OCI-LY3 (cell line): Measurements from ENCODE around the gene LTA4H.

ENCODE experiments used
- H2AFZ ChIP-seq: fragments of 200-600, 300-600 bp; shearing (Covaris generic); 2 replicates; pipeline ENCODE4 v1.6.0; 2014; ENCODE audit warnings: antibody characterized with exemption, low read depth, low read length
- H3K27ac ChIP-seq: fragments of 200-600, 300-600 bp; sonication (generic); 2 replicates; pipeline ENCODE4 v1.5.1; 2014; ENCODE audit warnings: mild to moderate bottlenecking, low read length, moderate library complexity, mixed read lengths
- H3K27me3 ChIP-seq: fragments of 200-600, 300-600 bp; sonication (generic); 2 replicates; pipeline ENCODE4 v1.6.1; 2014; ENCODE audit warnings: low read depth, low read length, mixed read lengths
- H3K36me3 ChIP-seq: fragments of 200-600, 300-600 bp; sonication (generic); replicated peaks from 2 replicates; pipeline ENCODE3; 2014; ENCODE audit warnings: low read depth, low read length, mixed read lengths
- H3K4me1 ChIP-seq: fragments of 300-600, 200-600 bp; sonication (generic); 2 replicates; pipeline ENCODE4 v1.6.1; 2014; ENCODE audit warnings: low read length, mixed read lengths
- H3K4me2 ChIP-seq: fragments of 200-600, 300-600 bp; sonication (generic); 2 replicates; pipeline ENCODE4 v1.6.1; 2014; ENCODE audit warnings: low read length, mixed read lengths
- H3K4me3 ChIP-seq: fragments of 300-600, 200-600 bp; sonication (generic); 2 replicates; pipeline ENCODE4 v1.5.1; 2014; ENCODE audit warnings: antibody characterized with exemption, mild to moderate bottlenecking, low read length, moderate library complexity
- H3K79me2 ChIP-seq: fragments of 300-600, 200-600 bp; shearing (Covaris generic); 2 replicates; pipeline ENCODE4 v1.6.1; 2014; ENCODE audit warnings: mild to moderate bottlenecking, low read length, mixed read lengths
- H3K9ac ChIP-seq: fragments of 300-600, 200-600 bp; shearing (Covaris generic); 2 replicates; pipeline ENCODE4 v1.6.0; 2014; ENCODE audit warnings: mild to moderate bottlenecking, low read length, moderate library complexity
- H3K9me3 ChIP-seq: fragments of 200-600, 300-600 bp; shearing (Covaris generic); 2 replicates; pipeline ENCODE4 v1.6.1; 2014; ENCODE audit warnings: low read length, mixed read lengths; ENCODE audit not compliant: insufficient read depth
- H4K20me1 ChIP-seq: fragments of 200-600, 300-600 bp; sonication (generic); 2 replicates; pipeline ENCODE4 v1.6.1; 2016; ENCODE audit warnings: low read length, mixed read lengths; ENCODE audit not compliant: insufficient read depth
- CTCF ChIP-seq: fragments of 200-600, 300-600 bp; sonication (generic); IDR thresholded peaks from 2 replicates; pipeline ENCODE4 v1.5.1; 2014; ENCODE audit warnings: antibody characterized with exemption, low read length, low read depth
- EZH2phosphoT487 ChIP-seq: fragments of 200-600 bp; shearing (Covaris generic); IDR thresholded peaks from 2 replicates; pipeline ENCODE4 v1.6.1; 2018; ENCODE audit warnings: antibody characterized with exemption, mixed run types, low read depth

LTA4H gene

GRCh38 chr12:96020314-96021003 lies 14.9 kb downstream of the LTA4H start:
- H4K20me1 ChIP-seq = no peaks in the 10 kb centered on the region
- no peak for TF ChIP-seq EZH2phosphoT487
- no peak for TF ChIP-seq CTCF
- H3K9ac ChIP-seq = no peak overlapping the region
- H3K27me3 ChIP-seq = no peaks in the 10 kb centered on the region
- peak overlapping the region; percentile 5; the same call in 1 of the 2 replicates for H3K4me2 ChIP-seq
- peaks cover 11% of the 10 kb centered on the region for H3K4me1 ChIP-seq
- no peak overlapping the region for H3K4me3 ChIP-seq
- no peaks in the 10 kb centered on the region for H3K9me3 ChIP-seq
- H3K79me2 ChIP-seq = no peaks in the 10 kb centered on the region
- H3K36me3 ChIP-seq = peaks cover 25% of the 10 kb centered on the region
- no peak overlapping the region for H2AFZ ChIP-seq
- no peak overlapping the region for H3K27ac ChIP-seq

- Histone ChIP-seq H2AFZ (no peak overlapping the region), H3K79me2 (no peaks in the 10 kb centered on the region), H3K4me3 (no peak overlapping the region), H3K9ac (no peak overlapping the region), H3K27me3 (no peaks in the 10 kb centered on the region), H3K4me2 (no peak overlapping the region), H3K4me1 (peaks cover 8% of the 10 kb centered on the region), H3K9me3 (no peaks in the 10 kb centered on the region), H3K36me3 (peaks cover 19% of the 10 kb centered on the region), H4K20me1 (no peaks in the 10 kb centered on the region), H3K27ac (no peak overlapping the region)
- TF ChIP-seq CTCF = peak; percentile 11; the same call in 1 of the 2 replicates
- TF ChIP-seq EZH2phosphoT487 = no peak
Measured at GRCh38 chr12:96015672-96016071, 19.7 kb downstream of the LTA4H start.

- Histone ChIP-seq H4K20me1 (no peaks in the 10 kb centered on the region), H3K9ac (no peak overlapping the region), H3K4me2 (no peak overlapping the region), H3K4me3 (no peak overlapping the region), H3K27ac (no peak overlapping the region), H3K36me3 (peaks cover 19% of the 10 kb centered on the region), H3K9me3 (no peaks in the 10 kb centered on the region), H2AFZ (no peak overlapping the region), H3K27me3 (no peaks in the 10 kb centered on the region), H3K79me2 (no peaks in the 10 kb centered on the region), H3K4me1 (peaks cover 2% of the 10 kb centered on the region)
- TF ChIP-seq EZH2phosphoT487 (no peak), CTCF (no peak)
Measured at GRCh38 chr12:96014943-96015599, 20.3 kb downstream of the LTA4H start.

- Histone ChIP-seq H3K36me3 (peaks cover 18% of the 10 kb centered on the region), H3K79me2 (no peaks in the 10 kb centered on the region), H3K9ac (no peak overlapping the region), H3K9me3 (no peaks in the 10 kb centered on the region), H3K27me3 (no peaks in the 10 kb centered on the region), H3K4me2 (no peak overlapping the region), H3K27ac (no peak overlapping the region), H3K4me1 (no peaks in the 10 kb centered on the region), H3K4me3 (no peak overlapping the region), H2AFZ (no peak overlapping the region), H4K20me1 (no peaks in the 10 kb centered on the region)
- TF ChIP-seq EZH2phosphoT487 (no peak), CTCF (no peak)
Measured at GRCh38 chr12:96007729-96008128, 27.7 kb downstream of the LTA4H start.
